HCT116 (cell line): ENCODE measurements around the gene ACKR3. TPM values are rescaled to one million over a fixed set of nuclear protein-coding genes. Genes with fewer than 3 reads are reported as not detected.

Source experiments
- ATAC-seq: fragments of 200-7000 bp; cut with Tn5 transposase; 2 replicates; pipeline ENCODE4 v1.9.1; 2020; ENCODE audit warnings: mild to moderate bottlenecking, moderate library complexity
- BruUV-seq: library from RNA; stranded (reverse); fragments of 400-500 nt; replicated peaks from 2 replicates; lab custom pipeline; 2021; lab: Mats Ljungman, UMichigan
- CTCF ChIA-PET: fragments of 300-600 bp; sonication (Branson Sonifier 250); formaldehyde crosslinking; loops from one replicate; lab custom pipeline; 2021; ENCODE audit warnings: antibody characterized with exemption; lab: Charles Lee
- POLR2A ChIA-PET: fragments of 300-600, 350-600 bp; sonication (Branson Sonifier 250); formaldehyde crosslinking; loops from one replicate; lab custom pipeline; 2021; ENCODE audit warnings: antibody characterized with exemption; lab: Charles Lee
- RAD21 ChIA-PET, 2 experiments: fragments of 300-600 bp; sonication (Branson Sonifier 250); formaldehyde crosslinking; loops; one replicate each; lab custom pipeline; 2023; ENCODE audit warnings: low total read pairs in 2 of 2; ENCODE audit not compliant: uncharacterized antibody in 2 of 2, unreplicated experiment in 2 of 2, low non-redundant PET in 1 of 2; lab: Charles Lee
- DNase-seq: peaks from one replicate; pipeline ENCODE4 v3.0.0-alpha.2; 2010; ENCODE audit warnings: low read depth, low spot score
- H2AFZ ChIP-seq: fragments of 200-600 bp; shearing (Covaris generic), sonication (generic); 2 replicates; pipeline ENCODE4 v1.6.1; 2017; ENCODE audit warnings: low read depth, mixed run types, mixed read lengths, antibody characterized with exemption, low read length; ENCODE audit not compliant: poor library complexity, severe bottlenecking
- H3K27ac ChIP-seq: 2 replicates; pipeline ENCODE4 v1.5.1; 2012; ENCODE audit warnings: low read depth, low read length
- H3K27me3 ChIP-seq: fragments of 200-600 bp; sonication (generic); 2 replicates; pipeline ENCODE4 v1.6.1; 2016; ENCODE audit warnings: mixed run types, low read length, mixed read lengths; ENCODE audit not compliant: insufficient read depth
- H3K36me3 ChIP-seq, 2 experiments: fragments of 200-500 bp in 1 of 2; fragments of 200-600 bp in 1 of 2; sonication (Bioruptor generic) in 1 of 2; sonication (generic) in 1 of 2; 2 replicates each; pipeline versions ENCODE4 v1.5.1 to v1.6.1; 2014 to 2016; ENCODE audit warnings: low read length in 2 of 2, inconsistent platforms in 1 of 2, mixed read lengths in 1 of 2, mixed run types in 1 of 2; ENCODE audit not compliant: insufficient read depth in 2 of 2, control insufficient read depth in 1 of 2
- H3K4me1 ChIP-seq, 2 experiments: fragments of 200-600 bp in 1 of 2; sonication (generic) in 1 of 2; 2 replicates each; pipeline versions ENCODE4 v1.5.1 to v1.6.1; 2012 to 2017; ENCODE audit warnings: low read length in 2 of 2, inconsistent platforms in 1 of 2, mild to moderate bottlenecking in 1 of 2, mixed read lengths in 1 of 2, mixed run types in 1 of 2, moderate library complexity in 1 of 2; ENCODE audit not compliant: insufficient read depth in 2 of 2, control insufficient read depth in 1 of 2
- H3K4me2 ChIP-seq: fragments of 200-600 bp; sonication (generic); 2 replicates; pipeline ENCODE4 v1.6.1; 2017; ENCODE audit warnings: mixed run types, low read length, mixed read lengths
- H3K4me3 ChIP-seq, 2 experiments: fragments of 200-600 bp in 1 of 2; sonication (generic) in 1 of 2; replicated peaks in 1 of 2; 2 replicates each; pipeline ENCODE4 v1.5.1; 2011 to 2016; ENCODE audit warnings: low read length in 2 of 2, control low read depth in 1 of 2, low read depth in 1 of 2, mild to moderate bottlenecking in 1 of 2, mixed read lengths in 1 of 2, mixed run types in 1 of 2
- H3K79me2 ChIP-seq: fragments of 200-600 bp; sonication (generic); 2 replicates; pipeline ENCODE4 v1.6.1; 2017; ENCODE audit warnings: mild to moderate bottlenecking, mixed run types, low read length, moderate library complexity, mixed read lengths; ENCODE audit not compliant: insufficient read depth
- H3K9ac ChIP-seq: fragments of 200-600 bp; sonication (generic); 2 replicates; pipeline ENCODE4 v1.6.1; 2016; ENCODE audit warnings: low read length, mixed read lengths
- H3K9me2 ChIP-seq: fragments of 200-600 bp; sonication (generic), shearing (Covaris generic); 2 replicates; pipeline ENCODE4 v1.6.1; 2017; ENCODE audit warnings: mixed run types, mild to moderate bottlenecking, moderate library complexity; ENCODE audit not compliant: insufficient read depth
- H3K9me3 ChIP-seq, 2 experiments: fragments of 200-500 bp in 1 of 2; fragments of 200-600 bp in 1 of 2; sonication (Bioruptor generic) in 1 of 2; sonication (generic) in 1 of 2; 2 replicates each; pipeline ENCODE4 v1.6.1; 2014 to 2017; ENCODE audit warnings: low read length in 2 of 2, mixed read lengths in 2 of 2, inconsistent platforms in 1 of 2, low read depth in 1 of 2, mild to moderate bottlenecking in 1 of 2, mixed run types in 1 of 2, moderate library complexity in 1 of 2; ENCODE audit not compliant: control insufficient read depth in 1 of 2, insufficient read depth in 1 of 2
- H4K20me1 ChIP-seq: fragments of 200-600 bp; sonication (generic), shearing (Covaris generic); 2 replicates; pipeline ENCODE4 v1.6.1; 2017; ENCODE audit warnings: mixed run types, mild to moderate bottlenecking, moderate library complexity; ENCODE audit not compliant: insufficient read depth
- ELF1 ChIP-seq: IDR thresholded peaks from 2 replicates; pipeline ENCODE4 v1.6.1; 2012; ENCODE audit warnings: low read depth, borderline replicate concordance
- EZH2 ChIP-seq: fragments of 200-600 bp; sonication (generic); IDR thresholded peaks from 2 replicates; pipeline ENCODE4 v1.6.1; 2017; ENCODE audit warnings: antibody characterized with exemption, mixed run types
- POLR2AphosphoS5 ChIP-seq: IDR thresholded peaks from 2 replicates; pipeline ENCODE4 v1.6.1; 2011; ENCODE audit warnings: mild to moderate bottlenecking, low read depth, low read length, moderate library complexity
- RAD21 ChIP-seq: IDR thresholded peaks from 2 replicates; pipeline ENCODE4 v1.6.1; 2012; ENCODE audit warnings: low read depth, mild to moderate bottlenecking
- REST ChIP-seq: IDR thresholded peaks from 2 replicates; pipeline ENCODE4 v1.6.1; 2012; ENCODE audit warnings: low read depth
- intact Hi-C: fragments of 100-400 bp; cut with micrococcal nuclease; formaldehyde crosslinking; loops from 2 replicates; pipeline ENCODE4 v1.10.0; 2022
- total RNA-seq: library from RNA; stranded (reverse); gene quantifications from one replicate; pipeline ENCODE4 v1.2.1, GENCODE V29; 2021; ENCODE audit not compliant: unreplicated experiment

ACKR3 gene
- total RNA-seq, 1 experiment from 2014 or later, result 0.20 TPM

- no peak for TF ChIP-seq REST
- TF ChIP-seq EZH2, result no peak
- TF ChIP-seq POLR2AphosphoS5, result no peak
- no peak for TF ChIP-seq RAD21
Observed at GRCh38 chr2:236521556-236521955, 48.1 kb upstream of the ACKR3 start (continued).

- Histone ChIP-seq H3K9me2 (no peaks in the 10 kb centered on the region), H3K27ac (no peak overlapping the region), H3K79me2 (no peaks in the 10 kb centered on the region), H3K4me3 (no peak overlapping the region), H3K9me3 (no peaks in the 10 kb centered on the region), H2AFZ (no peak overlapping the region), H3K9ac (no peak overlapping the region), H3K27me3 (peaks cover 58% of the 10 kb centered on the region), H4K20me1 (no peaks in the 10 kb centered on the region), H3K4me1 (no peaks in the 10 kb centered on the region), H3K36me3 (no peaks in the 10 kb centered on the region), H3K4me2 (no peak overlapping the region)
- POLR2A ChIA-PET, result no interaction called here
- DNase-seq, result no peak
- intact Hi-C loops, result no loop called here
- CTCF ChIA-PET, result no interaction called here
- BruUV-seq, result no TSS peak
- TF ChIP-seq ELF1, result no peak
- no peak for TF ChIP-seq RAD21
- RAD21 ChIA-PET, result no interaction called here
- ATAC-seq, result no peak
Observed at GRCh38 chr2:236523249-236523648, 46.4 kb upstream of the ACKR3 start.
